KMS-11 (cell line): ENCODE results near the gene NINJ1.

Source experiments
- H2AFZ ChIP-seq: fragments of 200-600 bp; sonication (generic); 2 replicates; pipeline ENCODE4 v1.6.1; 2016; ENCODE audit warnings: antibody characterized with exemption, mixed run types, low read depth
- H3K27ac ChIP-seq: fragments of 200-600 bp; sonication (generic); 2 replicates; pipeline ENCODE4 v1.6.1; 2016; ENCODE audit warnings: mild to moderate bottlenecking, mixed run types
- H3K27me3 ChIP-seq: fragments of 200-600 bp; sonication (generic); 2 replicates; pipeline ENCODE4 v1.6.1; 2017; ENCODE audit warnings: mild to moderate bottlenecking, low read depth, mixed run types, moderate library complexity; ENCODE audit not compliant: insufficient read depth
- H3K36me3 ChIP-seq: fragments of 200-600 bp; sonication (generic); 2 replicates; pipeline ENCODE4 v1.6.1; 2017; ENCODE audit warnings: mild to moderate bottlenecking, mixed run types; ENCODE audit not compliant: insufficient read depth
- H3K4me1 ChIP-seq: fragments of 200-600 bp; sonication (generic); 2 replicates; pipeline ENCODE4 v1.6.1; 2016; ENCODE audit warnings: mild to moderate bottlenecking, low read depth, mixed run types; ENCODE audit not compliant: poor library complexity, severe bottlenecking
- H3K4me2 ChIP-seq: fragments of 200-600 bp; sonication (generic); 2 replicates; pipeline ENCODE4 v1.7.0; 2016; ENCODE audit warnings: mild to moderate bottlenecking, mixed run types
- H3K4me3 ChIP-seq: fragments of 200-600 bp; sonication (generic); IDR thresholded peaks from 2 replicates; pipeline ENCODE4 v1.6.1; 2017; ENCODE audit warnings: low read depth, low read length, mixed read lengths; ENCODE audit not compliant: insufficient read depth
- H3K79me2 ChIP-seq: fragments of 200-600 bp; sonication (generic); 2 replicates; pipeline ENCODE4 v1.6.1; 2016; ENCODE audit warnings: low read depth, mixed run types; ENCODE audit not compliant: insufficient read depth
- H3K9ac ChIP-seq: fragments of 200-600 bp; sonication (generic); 2 replicates; pipeline ENCODE4 v1.6.1; 2016; ENCODE audit warnings: mild to moderate bottlenecking, mixed run types
- H4K20me1 ChIP-seq: fragments of 200-600 bp; sonication (generic); 2 replicates; pipeline ENCODE4 v1.6.1; 2016; ENCODE audit warnings: mild to moderate bottlenecking, mixed run types; ENCODE audit not compliant: insufficient read depth
- TF ChIP-seq, protein P1 (sequence below): fragments of 200-600 bp; sonication (generic); conservative IDR thresholded peaks from 2 replicates; pipeline ENCODE4 v1.6.1; 2017; ENCODE audit warnings: low read depth, mild to moderate bottlenecking, antibody characterized with exemption, low read length, moderate library complexity, mixed read lengths

NINJ1 gene

DNA sequence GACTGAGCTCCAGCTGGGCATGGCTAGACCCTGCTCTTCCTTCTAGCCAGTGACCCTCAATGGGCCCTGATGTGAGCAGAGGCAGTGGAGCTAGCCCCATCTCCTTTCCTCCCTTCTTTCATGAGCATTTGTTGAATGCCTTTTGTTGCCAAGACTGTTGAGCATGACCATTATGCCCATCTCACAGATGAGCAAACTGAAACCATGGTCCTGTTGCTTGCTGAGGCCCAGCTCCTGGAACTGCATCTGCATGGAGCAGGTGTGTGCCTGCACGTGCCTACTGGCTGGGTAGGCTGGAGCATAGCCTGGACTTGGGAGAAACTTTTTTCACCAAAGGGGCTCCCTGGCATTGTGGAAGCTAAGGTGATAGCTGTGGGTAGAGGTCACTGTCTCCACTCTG is 46.9 kb upstream of the NINJ1 start:
- no peaks in the 10 kb centered on the region for H3K36me3 ChIP-seq
- no peaks in the 10 kb centered on the region for H4K20me1 ChIP-seq
- no peak overlapping the region for H3K27ac ChIP-seq
- H3K4me3 ChIP-seq = no peak overlapping the region
- no peaks in the 10 kb centered on the region for H3K27me3 ChIP-seq
- TF ChIP-seq, protein P1, sequence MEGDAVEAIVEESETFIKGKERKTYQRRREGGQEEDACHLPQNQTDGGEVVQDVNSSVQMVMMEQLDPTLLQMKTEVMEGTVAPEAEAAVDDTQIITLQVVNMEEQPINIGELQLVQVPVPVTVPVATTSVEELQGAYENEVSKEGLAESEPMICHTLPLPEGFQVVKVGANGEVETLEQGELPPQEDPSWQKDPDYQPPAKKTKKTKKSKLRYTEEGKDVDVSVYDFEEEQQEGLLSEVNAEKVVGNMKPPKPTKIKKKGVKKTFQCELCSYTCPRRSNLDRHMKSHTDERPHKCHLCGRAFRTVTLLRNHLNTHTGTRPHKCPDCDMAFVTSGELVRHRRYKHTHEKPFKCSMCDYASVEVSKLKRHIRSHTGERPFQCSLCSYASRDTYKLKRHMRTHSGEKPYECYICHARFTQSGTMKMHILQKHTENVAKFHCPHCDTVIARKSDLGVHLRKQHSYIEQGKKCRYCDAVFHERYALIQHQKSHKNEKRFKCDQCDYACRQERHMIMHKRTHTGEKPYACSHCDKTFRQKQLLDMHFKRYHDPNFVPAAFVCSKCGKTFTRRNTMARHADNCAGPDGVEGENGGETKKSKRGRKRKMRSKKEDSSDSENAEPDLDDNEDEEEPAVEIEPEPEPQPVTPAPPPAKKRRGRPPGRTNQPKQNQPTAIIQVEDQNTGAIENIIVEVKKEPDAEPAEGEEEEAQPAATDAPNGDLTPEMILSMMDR = no peak
- no peak overlapping the region for H3K4me2 ChIP-seq
- H3K79me2 ChIP-seq = no peaks in the 10 kb centered on the region
- H2AFZ ChIP-seq = no peak overlapping the region
- no peak overlapping the region for H3K9ac ChIP-seq
- no peaks in the 10 kb centered on the region for H3K4me1 ChIP-seq

DNA sequence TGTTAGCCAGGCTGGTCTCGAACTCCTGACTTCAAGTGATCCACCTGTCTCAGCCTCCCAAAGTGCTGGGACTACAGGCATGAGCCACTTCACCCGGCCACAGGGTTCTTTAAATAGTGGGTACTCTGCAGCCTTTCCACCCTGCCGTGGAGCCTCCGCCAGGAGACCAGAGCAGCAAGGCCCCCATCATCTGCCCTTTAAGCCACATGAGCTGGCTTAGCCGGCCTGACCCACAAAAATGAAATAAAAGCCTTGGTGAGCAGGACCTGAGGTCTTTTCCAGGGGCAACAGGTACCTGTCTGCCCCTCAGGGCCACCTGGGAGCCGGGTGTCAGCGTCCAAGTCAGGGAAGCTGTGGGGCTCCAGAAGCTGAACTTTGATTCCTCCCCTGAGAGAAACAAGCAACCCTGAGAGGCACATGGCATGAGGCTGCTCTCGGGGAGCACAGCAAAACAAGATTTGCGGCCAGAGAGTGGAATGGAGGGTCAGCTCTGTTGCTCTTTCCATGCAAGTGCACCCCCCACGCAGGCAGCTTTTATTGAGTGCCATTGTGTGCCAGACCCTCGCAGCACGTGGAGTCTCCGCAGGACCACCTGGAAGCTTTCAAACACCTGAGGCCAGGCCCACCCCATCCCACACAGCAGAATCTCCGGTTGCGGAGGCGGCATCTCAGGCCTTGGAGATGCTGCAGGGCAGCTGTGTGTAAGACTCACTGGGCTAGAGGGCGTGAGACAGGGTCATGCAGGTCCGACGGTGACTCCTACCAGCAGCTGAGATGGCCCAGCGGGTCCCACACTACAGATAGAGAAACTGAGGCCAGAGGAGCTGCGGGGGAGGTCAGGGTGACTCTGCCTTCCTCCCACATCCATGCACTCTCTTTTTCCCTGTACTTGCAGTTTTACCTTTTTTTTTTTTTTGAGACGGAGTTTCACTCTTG is 45.1 kb upstream of the NINJ1 start:
- no peaks in the 10 kb centered on the region for H3K27me3 ChIP-seq
- H4K20me1 ChIP-seq = no peaks in the 10 kb centered on the region
- H3K79me2 ChIP-seq = no peaks in the 10 kb centered on the region
- H3K36me3 ChIP-seq = no peaks in the 10 kb centered on the region
- H3K4me1 ChIP-seq = no peaks in the 10 kb centered on the region
- H3K27ac ChIP-seq = no peak overlapping the region
- TF ChIP-seq, protein P1 = no peak
- H3K4me2 ChIP-seq = no peak overlapping the region
- H2AFZ ChIP-seq = no peak overlapping the region
- H3K4me3 ChIP-seq = no peak overlapping the region
- H3K9ac ChIP-seq = no peak overlapping the region

DNA sequence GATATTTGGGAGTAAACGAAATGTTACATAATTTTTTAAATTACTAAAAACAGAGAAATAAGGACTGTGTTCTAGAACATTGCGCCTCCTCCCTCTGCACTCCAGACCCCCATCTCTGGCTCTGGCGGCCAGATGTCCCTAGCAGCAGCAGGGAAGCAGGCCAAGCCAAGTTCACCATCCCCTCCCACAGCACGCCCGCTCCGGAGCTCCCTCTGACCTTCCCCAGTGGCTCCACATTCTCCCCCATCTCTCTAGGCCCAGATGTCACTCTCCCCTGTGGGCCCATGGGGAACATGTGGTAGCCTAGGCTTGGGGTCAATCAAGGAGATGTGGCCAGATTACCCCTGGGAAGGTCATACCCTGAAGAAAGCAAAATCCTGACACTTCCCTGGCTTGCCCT is 43.6 kb upstream of the NINJ1 start:
- Histone ChIP-seq H4K20me1 (no peaks in the 10 kb centered on the region), H3K9ac (no peak overlapping the region), H3K4me3 (no peak overlapping the region), H3K27me3 (no peaks in the 10 kb centered on the region), H3K4me1 (no peaks in the 10 kb centered on the region), H3K79me2 (no peaks in the 10 kb centered on the region), H3K27ac (no peak overlapping the region), H2AFZ (no peak overlapping the region), H3K36me3 (no peaks in the 10 kb centered on the region), H3K4me2 (no peak overlapping the region)
- TF ChIP-seq, protein P1 = no peak

DNA sequence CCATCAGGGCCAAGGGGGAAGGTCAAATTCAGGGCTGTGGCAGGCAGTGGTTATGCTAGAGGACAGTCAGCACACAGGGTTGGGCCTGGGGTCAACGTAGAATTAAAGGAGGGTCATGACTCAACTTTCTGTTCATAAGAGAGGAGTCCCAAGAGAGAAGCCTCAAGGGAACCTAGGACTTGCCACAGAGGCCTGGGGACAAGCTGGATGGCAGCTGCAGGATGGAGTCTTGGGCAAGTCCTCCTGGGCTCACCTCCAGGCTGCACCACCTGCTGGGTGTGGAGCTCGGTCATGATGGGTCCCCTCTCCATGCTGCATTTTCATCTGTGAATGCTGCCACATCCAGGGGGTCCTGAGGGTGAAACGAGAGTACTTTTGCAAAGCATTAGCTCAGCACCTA is 40.9 kb upstream of the NINJ1 start:
- Histone ChIP-seq H3K9ac (no peak overlapping the region), H3K27me3 (no peaks in the 10 kb centered on the region), H3K4me1 (no peaks in the 10 kb centered on the region), H3K79me2 (no peaks in the 10 kb centered on the region), H3K27ac (no peak overlapping the region), H3K36me3 (no peaks in the 10 kb centered on the region), H3K4me3 (no peak overlapping the region), H2AFZ (no peak overlapping the region), H3K4me2 (no peak overlapping the region), H4K20me1 (no peaks in the 10 kb centered on the region)
- TF ChIP-seq, protein P1 = no peak
